ENCODE data around the gene TMEM183A.
A peak's percentile ranks its signal among the peaks of the same experiment; 100 is the strongest.
"Not testable (repeated sequence)": the region's sequence is repeated elsewhere in the genome, so short reads cannot be mapped to it uniquely, and the experiment has no call there.

Gene TMEM183A

GRCh38 chr1:202968351-202968750, 38.8 kb upstream of the TMEM183A start:
- TF ChIP-seq POLR2AphosphoS5 (IDR thresholded peaks at IDR 0.05; ENCODE audit: low read depth, low read length) (no peak), TAF1 (IDR thresholded peaks at IDR 0.05; ENCODE audit: borderline replicate concordance, low read depth, low read length) (no peak), POLR2A (IDR thresholded peaks at IDR 0.05; ENCODE audit: low read depth, low read length) (no peak)
- DNase-seq (ENCODE audit: insufficient read length) (no peak), FAIRE-seq (no peak)

DNA sequence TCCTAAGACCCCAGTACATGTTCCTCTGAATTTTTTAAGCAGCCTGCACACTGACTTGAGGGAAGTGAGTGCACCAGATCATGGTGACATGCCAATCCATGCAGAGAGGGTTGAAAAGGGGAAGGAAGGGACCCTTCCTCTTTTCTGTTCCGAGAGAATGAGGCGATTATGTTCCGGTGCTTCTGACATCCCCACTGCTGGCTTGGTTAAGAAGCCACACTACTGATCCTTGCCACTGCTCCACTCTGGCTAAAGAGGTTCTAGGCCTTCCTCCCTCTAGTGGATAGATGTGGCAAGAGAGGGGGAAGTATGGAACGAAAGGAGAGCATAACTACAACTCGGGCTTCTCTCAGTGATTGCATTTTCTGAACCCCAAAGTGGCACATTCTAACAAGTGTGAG, 38.3 kb upstream of the TMEM183A start:
- FAIRE-seq (peak; percentile 44), DNase-seq (ENCODE audit: insufficient read length) (peak; percentile 41)
- no peak for TF ChIP-seq POLR2A (IDR thresholded peaks at IDR 0.05; ENCODE audit: low read depth, low read length)
- TF ChIP-seq POLR2AphosphoS5 (IDR thresholded peaks at IDR 0.05; ENCODE audit: low read depth, low read length) = no peak
- TF ChIP-seq TAF1 (IDR thresholded peaks at IDR 0.05; ENCODE audit: borderline replicate concordance, low read depth, low read length) = no peak

- no peak for TF ChIP-seq POLR2AphosphoS5 (IDR thresholded peaks at IDR 0.05; ENCODE audit: low read depth, low read length)
- TF ChIP-seq TAF1 (IDR thresholded peaks at IDR 0.05; ENCODE audit: borderline replicate concordance, low read depth, low read length) = no peak
- no peak for TF ChIP-seq POLR2A (IDR thresholded peaks at IDR 0.05; ENCODE audit: low read depth, low read length)
- FAIRE-seq = no peak
- DNase-seq (ENCODE audit: insufficient read length) = no peak
Observed at GRCh38 chr1:202972046-202972445, 35.1 kb upstream of the TMEM183A start.

- no peak for TF ChIP-seq POLR2A (IDR thresholded peaks at IDR 0.05; ENCODE audit: low read depth, low read length)
- no peak for TF ChIP-seq POLR2AphosphoS5 (IDR thresholded peaks at IDR 0.05; ENCODE audit: low read depth, low read length)
- TF ChIP-seq TAF1 (IDR thresholded peaks at IDR 0.05; ENCODE audit: borderline replicate concordance, low read depth, low read length) = no peak
- DNase-seq (ENCODE audit: insufficient read length) (no peak), FAIRE-seq (no peak)
Observed at GRCh38 chr1:202974856-202975255, 32.3 kb upstream of the TMEM183A start.

DNA sequence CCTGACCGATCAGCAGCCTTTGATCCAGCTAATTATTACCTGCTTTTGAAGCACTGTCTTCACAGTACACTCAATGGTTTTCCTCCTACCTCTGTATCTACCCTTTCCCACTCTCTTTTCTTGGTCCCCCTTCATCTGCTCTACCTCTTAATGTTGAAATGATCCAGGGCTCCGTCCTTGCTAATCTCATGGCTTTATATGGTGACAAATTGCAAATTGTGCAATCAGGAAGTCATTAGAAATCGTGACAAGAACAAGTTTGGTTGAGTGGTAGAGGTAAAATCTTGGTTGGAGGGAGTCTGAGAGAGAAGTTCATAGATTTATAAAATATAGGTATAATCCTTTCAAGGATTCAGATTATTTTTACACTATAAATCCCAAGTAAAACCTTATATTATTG, 30.5 kb upstream of the TMEM183A start:
- no peak for TF ChIP-seq TAF1 (IDR thresholded peaks at IDR 0.05; ENCODE audit: borderline replicate concordance, low read depth, low read length)
- TF ChIP-seq POLR2AphosphoS5 (IDR thresholded peaks at IDR 0.05; ENCODE audit: low read depth, low read length) = no peak
- TF ChIP-seq POLR2A (IDR thresholded peaks at IDR 0.05; ENCODE audit: low read depth, low read length) = no peak
- DNase-seq (ENCODE audit: insufficient read length) = no peak
- FAIRE-seq = no peak

GRCh38 chr1:202979459-202979858, 27.7 kb upstream of the TMEM183A start:
- FAIRE-seq = no peak
- DNase-seq (ENCODE audit: insufficient read length) = no peak
- TF ChIP-seq POLR2AphosphoS5 (IDR thresholded peaks at IDR 0.05; ENCODE audit: low read depth, low read length) = no peak
- TF ChIP-seq POLR2A (IDR thresholded peaks at IDR 0.05; ENCODE audit: low read depth, low read length) = no peak
- TF ChIP-seq TAF1 (IDR thresholded peaks at IDR 0.05; ENCODE audit: borderline replicate concordance, low read depth, low read length) = no peak

DNA sequence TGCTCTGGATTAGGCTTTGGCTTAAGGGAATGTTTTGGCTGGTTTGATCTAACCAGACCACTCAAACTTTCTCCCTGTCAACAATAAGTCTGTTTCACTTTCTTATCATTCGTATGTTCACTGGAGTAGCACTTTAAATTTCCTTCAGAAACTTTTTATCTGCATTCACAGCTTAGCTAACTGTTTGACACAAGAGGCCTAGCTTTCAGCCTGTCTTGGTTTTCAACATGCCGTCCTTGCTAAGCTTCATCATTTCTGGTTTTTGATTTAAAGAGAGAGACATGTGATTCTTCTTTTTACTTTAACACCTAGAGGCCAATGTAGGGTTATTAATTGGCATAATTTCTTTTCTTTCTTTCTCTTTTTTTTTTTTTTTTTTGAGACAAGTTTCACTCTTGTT, 25.2 kb upstream of the TMEM183A start:
- DNase-seq (ENCODE audit: insufficient read length) = no peak
- no peak for TF ChIP-seq TAF1 (IDR thresholded peaks at IDR 0.05; ENCODE audit: borderline replicate concordance, low read depth, low read length)
- no peak for TF ChIP-seq POLR2A (IDR thresholded peaks at IDR 0.05; ENCODE audit: low read depth, low read length)
- TF ChIP-seq POLR2AphosphoS5 (IDR thresholded peaks at IDR 0.05; ENCODE audit: low read depth, low read length) = no peak
- FAIRE-seq = no peak

- DNase-seq (ENCODE audit: insufficient read length) = no peak
- no peak for TF ChIP-seq TAF1 (IDR thresholded peaks at IDR 0.05; ENCODE audit: borderline replicate concordance, low read depth, low read length)
- TF ChIP-seq POLR2A (IDR thresholded peaks at IDR 0.05; ENCODE audit: low read depth, low read length) = no peak
- TF ChIP-seq POLR2AphosphoS5 (IDR thresholded peaks at IDR 0.05; ENCODE audit: low read depth, low read length) = no peak
- FAIRE-seq = no peak
Observed at GRCh38 chr1:202982715-202983430, 24.3 kb upstream of the TMEM183A start.

- not testable (repeated sequence) for FAIRE-seq; DNase-seq (ENCODE audit: insufficient read length)
Observed at GRCh38 chr1:202986120-202986519, 21.1 kb upstream of the TMEM183A start.

- FAIRE-seq (no peak), DNase-seq (ENCODE audit: insufficient read length) (no peak)
- TF ChIP-seq TAF1 (IDR thresholded peaks at IDR 0.05; ENCODE audit: borderline replicate concordance, low read depth, low read length) (no peak), POLR2A (IDR thresholded peaks at IDR 0.05; ENCODE audit: low read depth, low read length) (no peak), POLR2AphosphoS5 (IDR thresholded peaks at IDR 0.05; ENCODE audit: low read depth, low read length) (no peak)
Observed at GRCh38 chr1:202987255-202987654, 19.9 kb upstream of the TMEM183A start.

- no peak for DNase-seq (ENCODE audit: insufficient read length)
- FAIRE-seq = no peak
Observed at GRCh38 chr1:202987922-202988583, 19.1 kb upstream of the TMEM183A start.

GRCh38 chr1:202989879-202990278, 17.3 kb upstream of the TMEM183A start:
- TF ChIP-seq POLR2A (IDR thresholded peaks at IDR 0.05; ENCODE audit: low read depth, low read length) (no peak), POLR2AphosphoS5 (IDR thresholded peaks at IDR 0.05; ENCODE audit: low read depth, low read length) (no peak), TAF1 (IDR thresholded peaks at IDR 0.05; ENCODE audit: borderline replicate concordance, low read depth, low read length) (no peak)
- DNase-seq (ENCODE audit: insufficient read length) (no peak), FAIRE-seq (no peak)

More at GRCh38 chr1:202987922-202988583, 19.1 kb upstream of the TMEM183A start:
- TF ChIP-seq TAF1 (IDR thresholded peaks at IDR 0.05; ENCODE audit: borderline replicate concordance, low read depth, low read length) (no peak), POLR2AphosphoS5 (IDR thresholded peaks at IDR 0.05; ENCODE audit: low read depth, low read length) (no peak), POLR2A (IDR thresholded peaks at IDR 0.05; ENCODE audit: low read depth, low read length) (no peak)
